GM19455 (cell line): ENCODE results near the gene AP1S2.
A peak's percentile ranks its signal among the peaks of the same experiment; 100 is the strongest.
"Not testable (repeated sequence)": the region's sequence is repeated elsewhere in the genome, so short reads cannot be mapped to it uniquely, and the experiment has no call there.

Experiments used
- ATAC-seq: cut with Tn5 transposase; IDR thresholded peaks from one replicate; pipeline ENCODE4 v1.9.1; 2021; ENCODE audit not compliant: unreplicated experiment

The AP1S2 gene

GRCh38 chrX:15854712-15855567 lies at the start of gene AP1S2:
TSS of gene AP1S2 (minus strand) at chrX:15854813. CDS start at chrX:15852524, 2,289 bp downstream.
- peak; percentile 93 for ATAC-seq

- ATAC-seq = peak; percentile 97
Observed at GRCh38 chrX:15903186-15903681, 48.6 kb upstream of the AP1S2 start.

GRCh38 chrX:15895334-15895733 lies 40.7 kb upstream of the AP1S2 start:
- ATAC-seq = no peak

GRCh38 chrX:15894724-15895123 lies 40.1 kb upstream of the AP1S2 start:
- no peak for ATAC-seq

- ATAC-seq = no peak
Observed at GRCh38 chrX:15890463-15890862, 35.9 kb upstream of the AP1S2 start.

- ATAC-seq = no peak
Observed at GRCh38 chrX:15888062-15888461, 33.4 kb upstream of the AP1S2 start.

GRCh38 chrX:15883540-15883863 lies 28.9 kb upstream of the AP1S2 start:
- ATAC-seq = no peak

- ATAC-seq = peak; percentile 79
Observed at GRCh38 chrX:15882704-15883539, 28.3 kb upstream of the AP1S2 start.

- no peak for ATAC-seq
Observed at GRCh38 chrX:15881381-15881897, 26.8 kb upstream of the AP1S2 start.

GRCh38 chrX:15877914-15878313 lies 23.3 kb upstream of the AP1S2 start:
- not testable (repeated sequence) for ATAC-seq

GRCh38 chrX:15877380-15877779 lies 22.8 kb upstream of the AP1S2 start:
- ATAC-seq = no peak

GRCh38 chrX:15874672-15875071 lies 20.1 kb upstream of the AP1S2 start:
- no peak for ATAC-seq

GRCh38 chrX:15873566-15873965 lies 19.0 kb upstream of the AP1S2 start:
- no peak for ATAC-seq

- ATAC-seq = no peak
Observed at GRCh38 chrX:15870310-15870709, 15.7 kb upstream of the AP1S2 start.

- ATAC-seq = no peak
Observed at GRCh38 chrX:15869695-15870094, 15.1 kb upstream of the AP1S2 start.

- ATAC-seq = no peak
Observed at GRCh38 chrX:15866147-15866546, 11.5 kb upstream of the AP1S2 start.

- ATAC-seq = no peak
Observed at GRCh38 chrX:15864629-15865028, 10.0 kb upstream of the AP1S2 start.

GRCh38 chrX:15864023-15864422 lies 9.4 kb upstream of the AP1S2 start:
- ATAC-seq = no peak

- ATAC-seq = no peak
Observed at GRCh38 chrX:15860921-15861320, 6.3 kb upstream of the AP1S2 start.

GRCh38 chrX:15858051-15858450 lies 3.4 kb upstream of the AP1S2 start:
- ATAC-seq = no peak

GRCh38 chrX:15856636-15857035 lies 2.0 kb upstream of the AP1S2 start:
- no peak for ATAC-seq

GRCh38 chrX:15856222-15856587 lies 1.6 kb upstream of the AP1S2 start:
- ATAC-seq = no peak
